ENCODE measurements around the gene DHCR7. TPM values are rescaled to one million over a fixed set of nuclear protein-coding genes. Genes with fewer than 3 reads are reported as not detected.

The DHCR7 gene
- polyA plus RNA-seq, 1 donor from 2014 or later = 30.1 TPM

GRCh38 chr11:71466358-71466757, 18.2 kb upstream of the DHCR7 start:
- no peak overlapping the region for H3K4me2 ChIP-seq (ENCODE audit: low read length)
- TF ChIP-seq TAF1 (IDR thresholded peaks at IDR 0.05; ENCODE audit: low read depth) (no peak), EZH2 (IDR thresholded peaks at IDR 0.05; ENCODE audit: borderline replicate concordance, insufficient read depth, low read length, poor library complexity, severe bottlenecking) (no peak), SMC3 (conservative IDR thresholded peaks at IDR 0.05; ENCODE audit: poor library complexity) (no peak), POLR2AphosphoS5 (IDR thresholded peaks at IDR 0.05) (no peak), RAD21 (conservative IDR thresholded peaks at IDR 0.05) (no peak), REST (IDR thresholded peaks at IDR 0.05; ENCODE audit: borderline replicate concordance) (no peak), CTCF (IDR thresholded peaks at IDR 0.05; ENCODE audit: poor library complexity, severe bottlenecking) (no peak), MXI1 (conservative IDR thresholded peaks at IDR 0.05; ENCODE audit: poor library complexity, severe bottlenecking) (no peak)
- H3K9ac ChIP-seq (ENCODE audit: low read length) = no peak overlapping the region
- no peaks in the 10 kb centered on the region for H3K9me3 ChIP-seq (ENCODE audit: low read length)
- no peaks in the 10 kb centered on the region for H3K9me2 ChIP-seq (ENCODE audit: insufficient read depth, low read length)
- no peaks in the 10 kb centered on the region for H4K20me1 ChIP-seq (ENCODE audit: insufficient read depth)
- no peaks in the 10 kb centered on the region for H3K27me3 ChIP-seq (ENCODE audit: insufficient read depth, low read depth, low read length)
- no peak overlapping the region for H3K27ac ChIP-seq (ENCODE audit: low read length)
- H2AFZ ChIP-seq (ENCODE audit: low read depth, low read length) = no peak overlapping the region
- H3K79me2 ChIP-seq (replicated peaks; ENCODE audit: insufficient read depth, low read length) = no peaks in the 10 kb centered on the region
- H3F3A ChIP-seq (ENCODE audit: insufficient read depth, low read length, poor library complexity, severe bottlenecking) = no peaks in the 10 kb centered on the region
- H3K4me3 ChIP-seq (ENCODE audit: low read length) = no peak overlapping the region
- no peaks in the 10 kb centered on the region for H3K36me3 ChIP-seq (ENCODE audit: insufficient read depth, low read length)

- TF ChIP-seq POLR2AphosphoS5 (IDR thresholded peaks at IDR 0.05) (no peak), REST (IDR thresholded peaks at IDR 0.05; ENCODE audit: borderline replicate concordance) (no peak), EZH2 (IDR thresholded peaks at IDR 0.05; ENCODE audit: borderline replicate concordance, insufficient read depth, low read length, poor library complexity, severe bottlenecking) (no peak), EP300 (conservative IDR thresholded peaks at IDR 0.05; ENCODE audit: poor library complexity, severe bottlenecking) (no peak)
- H3K4me2 ChIP-seq (ENCODE audit: low read length) = no peak overlapping the region
- no peaks in the 10 kb centered on the region for H3K79me2 ChIP-seq (replicated peaks; ENCODE audit: insufficient read depth, low read length)
- H3K9me2 ChIP-seq (ENCODE audit: insufficient read depth, low read length) = no peaks in the 10 kb centered on the region
- H3K4me3 ChIP-seq (ENCODE audit: low read length) = no peak overlapping the region
- H4K20me1 ChIP-seq (ENCODE audit: insufficient read depth) = no peaks in the 10 kb centered on the region
- no peak overlapping the region for H2AFZ ChIP-seq (ENCODE audit: low read depth, low read length)
- H3K27me3 ChIP-seq (ENCODE audit: insufficient read depth, low read depth, low read length) = no peaks in the 10 kb centered on the region
- H3K27ac ChIP-seq (ENCODE audit: low read length) = no peak overlapping the region
- H3K9ac ChIP-seq (ENCODE audit: low read length) = no peak overlapping the region
- no peaks in the 10 kb centered on the region for H3K9me3 ChIP-seq (ENCODE audit: low read length)
- H3F3A ChIP-seq (ENCODE audit: insufficient read depth, low read length, poor library complexity, severe bottlenecking) = no peaks in the 10 kb centered on the region
- H3K36me3 ChIP-seq (ENCODE audit: insufficient read depth, low read length) = peaks cover 2% of the 10 kb centered on the region
These were observed 16.9 kb upstream of the DHCR7 start for GRCh38 chr11:71465054-71465453.
